Diencephalon (tissue), 1 donor: Measurements from ENCODE around the gene KCNJ13. TPM values are rescaled to one million over a fixed set of nuclear protein-coding genes. Genes with fewer than 3 reads are reported as not detected.

Experiments
- small RNA-seq: library from RNA; depleted of rRNA; stranded (forward); fragments of <200 nt; gene quantifications from one replicate; pipeline ENCODE3, GENCODE V24; 2014
- total RNA-seq: library from RNA; depleted of rRNA; stranded (reverse); fragments of >200 nt; gene quantifications from one replicate; pipeline ENCODE4 v1.2.3, GENCODE V29; 2014

The KCNJ13 gene
- 9.2 TPM for total RNA-seq

GRCh38 chr2:232776435-232776834 lies at the start of gene KCNJ13:
TSS of gene KCNJ13 (minus strand) at chr2:232776565. CDS start at chr2:232771362, 5,203 bp downstream.

Small RNA genes within 50 kb of the gene (small RNA-seq; reads per million reads assigned to genes)
- not detected for gene RNU6-107P

Other genes with a start within 250 kb of the KCNJ13 start
- gene CHRNG, start 236.9 kb downstream of the KCNJ13 start, total RNA-seq, result not detected
- 12.7 TPM for gene TIGD1, start 226.0 kb downstream of the KCNJ13 start, total RNA-seq
- 49.6 TPM for gene EIF4E2, start 225.9 kb downstream of the KCNJ13 start, total RNA-seq
- gene EFHD1, start 143.0 kb downstream of the KCNJ13 start, total RNA-seq, result 3.7 TPM
- 109 TPM for gene GIGYF2, start 79.2 kb downstream of the KCNJ13 start, total RNA-seq
- gene SNORC, start 93.7 kb upstream of the KCNJ13 start, total RNA-seq, result 4.6 TPM
- gene NGEF, start 236.7 kb upstream of the KCNJ13 start, total RNA-seq, result 65.0 TPM